ENCODE measurements around the gene SH2D1A.

The SH2D1A gene

GRCh38 chrX:124392794-124393193 lies 46.4 kb downstream of the SH2D1A start:
- Mint-ChIP-seq H3K4me3 (no peak overlapping the region), H3K27me3 (ENCODE audit: low read depth) (no peaks in the 10 kb centered on the region), H3K36me3 (ENCODE audit: low read depth) (no peaks in the 10 kb centered on the region), H3K4me1 (no peaks in the 10 kb centered on the region), H3K9me3 (no peaks in the 10 kb centered on the region), H3K27ac (no peak overlapping the region)
- TF ChIP-seq, protein P1, sequence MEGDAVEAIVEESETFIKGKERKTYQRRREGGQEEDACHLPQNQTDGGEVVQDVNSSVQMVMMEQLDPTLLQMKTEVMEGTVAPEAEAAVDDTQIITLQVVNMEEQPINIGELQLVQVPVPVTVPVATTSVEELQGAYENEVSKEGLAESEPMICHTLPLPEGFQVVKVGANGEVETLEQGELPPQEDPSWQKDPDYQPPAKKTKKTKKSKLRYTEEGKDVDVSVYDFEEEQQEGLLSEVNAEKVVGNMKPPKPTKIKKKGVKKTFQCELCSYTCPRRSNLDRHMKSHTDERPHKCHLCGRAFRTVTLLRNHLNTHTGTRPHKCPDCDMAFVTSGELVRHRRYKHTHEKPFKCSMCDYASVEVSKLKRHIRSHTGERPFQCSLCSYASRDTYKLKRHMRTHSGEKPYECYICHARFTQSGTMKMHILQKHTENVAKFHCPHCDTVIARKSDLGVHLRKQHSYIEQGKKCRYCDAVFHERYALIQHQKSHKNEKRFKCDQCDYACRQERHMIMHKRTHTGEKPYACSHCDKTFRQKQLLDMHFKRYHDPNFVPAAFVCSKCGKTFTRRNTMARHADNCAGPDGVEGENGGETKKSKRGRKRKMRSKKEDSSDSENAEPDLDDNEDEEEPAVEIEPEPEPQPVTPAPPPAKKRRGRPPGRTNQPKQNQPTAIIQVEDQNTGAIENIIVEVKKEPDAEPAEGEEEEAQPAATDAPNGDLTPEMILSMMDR (IDR thresholded peaks at IDR 0.05; ENCODE audit: unreplicated experiment in 3 of 3), result no peak

DNA sequence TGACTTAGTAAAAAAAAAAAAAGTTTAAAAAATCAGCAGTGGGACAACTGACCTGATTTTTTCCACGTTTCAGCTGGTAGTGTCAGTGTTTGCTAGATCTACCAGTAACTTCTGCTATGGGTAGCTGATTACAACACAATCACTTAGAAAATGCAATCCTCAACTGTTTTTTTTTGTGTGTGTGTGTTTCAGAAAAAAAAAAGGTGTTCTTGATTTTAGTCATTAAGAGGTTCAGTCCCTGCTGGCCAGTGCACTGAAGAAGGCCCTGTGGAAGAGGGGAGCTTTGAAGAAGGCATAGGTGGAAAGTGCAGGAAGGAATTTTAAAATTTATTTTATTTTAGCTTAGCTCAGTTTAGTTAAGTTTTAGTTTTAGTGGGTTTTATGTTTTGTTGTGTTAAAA lies 46.9 kb downstream of the SH2D1A start:
- no peaks in the 10 kb centered on the region for H3K36me3 Mint-ChIP-seq (ENCODE audit: low read depth)
- H3K4me3 Mint-ChIP-seq, result no peak overlapping the region
- H3K27me3 Mint-ChIP-seq (ENCODE audit: low read depth), result no peaks in the 10 kb centered on the region
- H3K4me1 Mint-ChIP-seq, result no peaks in the 10 kb centered on the region
- H3K27ac Mint-ChIP-seq, result no peak overlapping the region
- no peaks in the 10 kb centered on the region for H3K9me3 Mint-ChIP-seq
- TF ChIP-seq, protein P1 (IDR thresholded peaks at IDR 0.05; ENCODE audit: unreplicated experiment in 3 of 3), result no peak

- TF ChIP-seq, protein P1 (IDR thresholded peaks at IDR 0.05; ENCODE audit: unreplicated experiment in 3 of 3), result no peak
- H3K27ac Mint-ChIP-seq, result no peak overlapping the region
- no peak overlapping the region for H3K4me3 Mint-ChIP-seq
- H3K4me1 Mint-ChIP-seq, result no peaks in the 10 kb centered on the region
- H3K27me3 Mint-ChIP-seq (ENCODE audit: low read depth), result no peaks in the 10 kb centered on the region
- H3K36me3 Mint-ChIP-seq (ENCODE audit: low read depth), result no peaks in the 10 kb centered on the region
- H3K9me3 Mint-ChIP-seq, result no peaks in the 10 kb centered on the region
Measured at GRCh38 chrX:124393659-124394058, 47.3 kb downstream of the SH2D1A start.

- Mint-ChIP-seq H3K4me1 (no peaks in the 10 kb centered on the region), H3K27me3 (ENCODE audit: low read depth) (no peaks in the 10 kb centered on the region), H3K4me3 (no peak overlapping the region), H3K9me3 (no peaks in the 10 kb centered on the region), H3K27ac (no peak overlapping the region), H3K36me3 (ENCODE audit: low read depth) (no peaks in the 10 kb centered on the region)
- TF ChIP-seq, protein P1 (IDR thresholded peaks at IDR 0.05; ENCODE audit: unreplicated experiment in 3 of 3), result no peak
Measured at GRCh38 chrX:124395145-124395880, 49.0 kb downstream of the SH2D1A start.

- Mint-ChIP-seq H3K27me3 (ENCODE audit: low read depth) (no peaks in the 10 kb centered on the region), H3K4me3 (no peak overlapping the region), H3K27ac (no peak overlapping the region), H3K36me3 (ENCODE audit: low read depth) (no peaks in the 10 kb centered on the region), H3K4me1 (peaks cover 4% of the 10 kb centered on the region), H3K9me3 (no peaks in the 10 kb centered on the region)
- TF ChIP-seq, protein P1 (IDR thresholded peaks at IDR 0.05; ENCODE audit: unreplicated experiment in 3 of 3), result no peak
Measured at GRCh38 chrX:124401696-124402095, 55.3 kb downstream of the SH2D1A start.

- H3K4me3 Mint-ChIP-seq, result no peak overlapping the region
- peaks cover 5% of the 10 kb centered on the region for H3K4me1 Mint-ChIP-seq
- H3K27ac Mint-ChIP-seq, result no peak overlapping the region
Measured at GRCh38 chrX:124405868-124406267, 59.5 kb downstream of the SH2D1A start.

More at GRCh38 chrX:124405868-124406267, 59.5 kb downstream of the SH2D1A start:
- no peaks in the 10 kb centered on the region for H3K27me3 Mint-ChIP-seq (ENCODE audit: low read depth)
- no peaks in the 10 kb centered on the region for H3K36me3 Mint-ChIP-seq (ENCODE audit: low read depth)
- no peaks in the 10 kb centered on the region for H3K9me3 Mint-ChIP-seq
- TF ChIP-seq, protein P1 (IDR thresholded peaks at IDR 0.05; ENCODE audit: unreplicated experiment in 3 of 3), result no peak

All from nephron (organoid).